ENCODE measurements around the gene UHRF1. TPM values are rescaled to one million over a fixed set of nuclear protein-coding genes. Genes with fewer than 3 reads are reported as not detected.
A peak's percentile ranks its signal among the peaks of the same experiment; 100 is the strongest.

Gene UHRF1
- total RNA-seq, 1 donor from 2014 or later: 20.7 TPM

- Mint-ChIP-seq H3K9me3 (ENCODE audit: unreplicated experiment) (no peaks in the 10 kb centered on the region), H3K27ac (ENCODE audit: unreplicated experiment) (no peak overlapping the region), H3K4me3 (ENCODE audit: unreplicated experiment) (no peak overlapping the region), H3K4me1 (ENCODE audit: unreplicated experiment) (peaks cover 48% of the 10 kb centered on the region), H3K36me3 (ENCODE audit: unreplicated experiment) (peaks cover 5% of the 10 kb centered on the region), H3K27me3 (ENCODE audit: unreplicated experiment) (no peaks in the 10 kb centered on the region)
- no peak for TF ChIP-seq CTCF (IDR thresholded peaks at IDR 0.05)
- no peak for DNase-seq (ENCODE audit: extremely low spot score, unreplicated experiment)
These were observed 70.0 kb downstream of the UHRF1 start for GRCh38 chr19:4979211-4979807.

DNA sequence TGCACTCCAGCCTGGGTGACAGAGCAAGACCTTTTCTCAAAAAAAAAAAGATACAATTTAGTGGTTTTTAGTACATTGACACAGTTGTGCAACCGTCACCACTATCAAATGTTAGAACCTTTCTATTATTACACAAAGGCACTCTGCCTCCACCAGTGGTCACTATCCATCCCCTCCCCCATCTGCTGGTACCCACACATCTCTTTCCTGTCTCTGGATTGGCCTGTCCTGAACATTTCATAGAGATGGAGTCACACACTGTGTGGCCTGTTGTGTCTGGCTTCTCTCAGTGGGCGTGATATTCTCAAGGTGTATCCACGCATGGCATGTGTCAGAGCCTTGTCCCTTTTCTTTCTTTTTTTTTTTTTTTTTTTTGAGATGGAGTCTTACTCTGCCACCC, 70.8 kb downstream of the UHRF1 start:
- DNase-seq (ENCODE audit: extremely low spot score, unreplicated experiment): no peak
- no peak for TF ChIP-seq CTCF (IDR thresholded peaks at IDR 0.05)
- H3K4me1 Mint-ChIP-seq (ENCODE audit: unreplicated experiment): peaks cover 48% of the 10 kb centered on the region
- peaks cover 5% of the 10 kb centered on the region for H3K36me3 Mint-ChIP-seq (ENCODE audit: unreplicated experiment)
- no peak overlapping the region for H3K4me3 Mint-ChIP-seq (ENCODE audit: unreplicated experiment)
- no peaks in the 10 kb centered on the region for H3K9me3 Mint-ChIP-seq (ENCODE audit: unreplicated experiment)
- no peaks in the 10 kb centered on the region for H3K27me3 Mint-ChIP-seq (ENCODE audit: unreplicated experiment)
- H3K27ac Mint-ChIP-seq (ENCODE audit: unreplicated experiment): no peak overlapping the region

DNA sequence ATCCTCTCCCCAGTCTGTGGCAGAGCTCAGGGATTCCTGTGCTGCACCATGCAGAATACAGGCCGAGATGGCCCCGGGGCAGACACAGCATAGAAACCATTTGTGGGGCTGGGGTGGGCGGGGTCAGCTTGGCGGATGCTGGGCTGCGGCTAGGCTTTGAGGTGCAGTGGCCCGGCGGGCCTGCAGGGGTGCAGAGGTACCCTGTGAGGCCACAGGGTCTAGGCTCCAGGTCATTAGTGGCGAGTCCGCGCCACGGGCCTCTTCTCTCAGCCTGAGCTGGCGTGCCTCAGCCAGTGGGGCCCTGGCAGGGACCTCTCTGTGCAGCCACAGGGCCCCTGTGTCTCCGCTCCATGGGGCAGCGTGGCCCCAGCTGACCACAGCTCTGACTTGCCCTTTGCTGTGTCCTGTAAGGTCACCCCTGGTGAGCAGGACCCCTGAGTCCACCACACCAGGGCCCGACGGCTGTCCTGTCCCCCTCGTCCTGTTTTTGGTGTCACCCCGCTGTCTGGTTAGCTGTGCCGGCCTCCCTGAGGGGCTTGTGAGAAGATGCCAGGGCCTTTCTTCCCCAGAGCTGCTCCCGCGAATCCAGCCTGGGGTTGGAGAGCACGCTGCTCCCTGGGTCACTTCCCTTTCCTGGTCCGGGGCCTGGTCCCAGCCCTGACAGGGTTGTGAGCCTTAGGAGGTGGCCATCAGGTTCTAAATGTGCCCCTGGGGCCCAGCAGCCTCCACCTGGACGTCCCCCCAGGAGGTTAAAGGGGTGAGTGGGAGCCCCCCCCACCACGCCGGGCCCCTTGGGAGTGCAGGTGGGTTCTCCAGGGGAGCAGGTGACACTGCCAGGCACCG, 71.8 kb downstream of the UHRF1 start:
- TF ChIP-seq CTCF (IDR thresholded peaks at IDR 0.05): no peak
- Mint-ChIP-seq H3K4me3 (ENCODE audit: unreplicated experiment) (no peak overlapping the region), H3K4me1 (ENCODE audit: unreplicated experiment) (peaks cover 49% of the 10 kb centered on the region), H3K9me3 (ENCODE audit: unreplicated experiment) (no peaks in the 10 kb centered on the region), H3K27me3 (ENCODE audit: unreplicated experiment) (no peaks in the 10 kb centered on the region), H3K27ac (ENCODE audit: unreplicated experiment) (no peak overlapping the region), H3K36me3 (ENCODE audit: unreplicated experiment) (peaks cover 6% of the 10 kb centered on the region)
- peak; percentile 84 for DNase-seq (ENCODE audit: extremely low spot score, unreplicated experiment)

GRCh38 chr19:4981681-4981958, 72.3 kb downstream of the UHRF1 start:
- Mint-ChIP-seq H3K4me3 (ENCODE audit: unreplicated experiment) (no peak overlapping the region), H3K27me3 (ENCODE audit: unreplicated experiment) (no peaks in the 10 kb centered on the region), H3K4me1 (ENCODE audit: unreplicated experiment) (peaks cover 50% of the 10 kb centered on the region), H3K36me3 (ENCODE audit: unreplicated experiment) (peaks cover 7% of the 10 kb centered on the region), H3K9me3 (ENCODE audit: unreplicated experiment) (no peaks in the 10 kb centered on the region), H3K27ac (ENCODE audit: unreplicated experiment) (no peak overlapping the region)
- DNase-seq (ENCODE audit: extremely low spot score, unreplicated experiment): no peak
- TF ChIP-seq CTCF (IDR thresholded peaks at IDR 0.05): no peak

DNA sequence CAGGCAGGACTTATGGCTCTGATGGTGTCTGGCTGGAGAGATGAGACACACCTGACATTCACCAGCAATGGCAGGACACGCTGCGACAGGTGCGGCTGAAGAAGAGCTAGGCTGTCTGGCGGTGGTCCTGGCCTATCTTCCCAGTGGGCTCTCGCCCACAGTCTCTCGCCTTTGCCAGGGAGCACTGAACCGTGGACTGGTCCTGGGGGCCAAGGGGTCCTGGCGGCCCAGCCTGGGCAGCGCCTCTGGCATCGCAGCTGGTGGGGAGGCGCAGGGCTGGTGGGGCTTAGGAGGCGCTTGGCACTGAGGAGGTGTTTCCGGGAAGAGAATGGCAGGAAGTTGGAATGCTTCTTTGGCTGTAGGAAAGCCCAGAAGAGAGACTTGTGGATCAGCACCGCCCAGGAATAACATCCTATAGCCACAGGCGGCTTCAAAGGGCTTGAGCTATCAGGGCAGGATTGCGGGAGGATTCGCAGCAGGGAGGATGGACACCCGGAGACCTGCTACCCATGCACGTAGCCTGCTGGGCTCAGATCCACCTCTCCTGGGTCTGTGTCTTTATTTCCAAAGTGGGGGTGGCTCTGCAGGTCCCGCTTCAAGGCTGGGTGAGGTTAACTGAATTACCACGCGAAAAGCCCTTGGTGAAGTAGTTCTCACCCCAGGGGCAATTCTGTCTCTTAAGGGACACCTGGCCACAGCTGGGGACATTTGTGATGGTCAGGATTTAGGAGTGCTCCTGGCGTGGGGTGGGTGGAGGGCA, 74.2 kb downstream of the UHRF1 start:
- Mint-ChIP-seq H3K27ac (ENCODE audit: unreplicated experiment) (no peak overlapping the region), H3K4me3 (ENCODE audit: unreplicated experiment) (no peak overlapping the region), H3K36me3 (ENCODE audit: unreplicated experiment) (peaks cover 3% of the 10 kb centered on the region), H3K9me3 (ENCODE audit: unreplicated experiment) (no peaks in the 10 kb centered on the region), H3K4me1 (ENCODE audit: unreplicated experiment) (peaks cover 47% of the 10 kb centered on the region), H3K27me3 (ENCODE audit: unreplicated experiment) (no peaks in the 10 kb centered on the region)
- no peak for TF ChIP-seq CTCF (IDR thresholded peaks at IDR 0.05)
- no peak for DNase-seq (ENCODE audit: extremely low spot score, unreplicated experiment)

Measured in osteocyte (in vitro differentiated cells).